NCI-H2081 (cell line): ENCODE data around the gene COPB1.
A peak's percentile ranks its signal among the peaks of the same experiment; 100 is the strongest.

Experiments
- DNase-seq, 2 experiments: peaks; one replicate each; lab custom pipeline; 2025; lab: John Stamatoyannopoulos, UW

Gene COPB1

GRCh38 chr11:14503023-14503422 lies 3.4 kb upstream of the COPB1 start:
- no peak for DNase-seq

- no peak for DNase-seq
Measured at GRCh38 chr11:14502039-14502438, 2.4 kb upstream of the COPB1 start.

DNA sequence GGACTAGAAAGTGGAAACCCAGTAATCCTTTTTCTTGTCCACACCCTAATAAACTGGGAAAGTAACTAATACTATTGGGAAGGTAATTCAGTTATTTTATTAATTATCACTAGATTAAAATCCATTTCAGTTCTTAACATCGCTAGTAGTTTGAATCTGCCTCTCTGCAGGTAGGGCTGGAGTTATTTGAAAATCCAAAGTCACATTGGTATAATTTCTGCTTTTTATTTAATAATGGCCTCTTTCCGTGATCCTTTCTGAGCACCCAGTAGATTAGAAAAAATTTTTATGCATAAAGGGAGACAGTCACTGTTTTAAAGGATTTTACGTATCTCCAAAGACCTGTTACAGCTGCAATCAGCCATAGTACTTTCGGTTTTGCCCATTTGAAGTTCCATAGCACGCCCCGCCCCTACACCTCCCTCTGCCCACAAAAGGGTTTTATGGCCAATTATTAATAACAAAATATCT lies 605 bp upstream of the COPB1 start:
- DNase-seq, result peak in 1 of 2 experiments; percentile 33

DNA sequence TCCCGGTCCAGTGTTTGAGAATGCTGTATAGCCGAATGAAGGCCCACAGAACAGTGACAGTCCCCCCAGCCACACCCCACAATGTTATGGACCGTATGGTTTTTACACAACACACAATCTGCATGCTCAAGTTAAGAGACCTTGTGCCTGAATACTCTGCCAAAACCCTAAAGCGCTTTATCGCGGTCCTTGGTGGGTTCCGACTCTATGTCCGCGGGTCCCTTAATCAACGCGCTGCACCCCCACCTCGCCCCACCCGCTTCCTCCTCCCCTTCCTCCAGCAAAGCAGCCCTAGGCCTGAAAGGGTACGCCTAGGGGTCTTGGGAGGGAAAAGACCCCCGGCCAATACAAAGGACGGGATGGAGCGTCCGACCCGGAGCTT lies 442 bp downstream of the COPB1 start:
- peak in 1 of 2 experiments; percentile 14 for DNase-seq

- no peak for DNase-seq
Measured at GRCh38 chr11:14480716-14481115, 18.9 kb downstream of the COPB1 start.

GRCh38 chr11:14471127-14471526 lies 28.5 kb downstream of the COPB1 start:
- no peak for DNase-seq

- no peak for DNase-seq
Measured at GRCh38 chr11:14463623-14464022, 36.0 kb downstream of the COPB1 start.

- no peak for DNase-seq
Measured at GRCh38 chr11:14460147-14460546, 39.5 kb downstream of the COPB1 start.

DNA sequence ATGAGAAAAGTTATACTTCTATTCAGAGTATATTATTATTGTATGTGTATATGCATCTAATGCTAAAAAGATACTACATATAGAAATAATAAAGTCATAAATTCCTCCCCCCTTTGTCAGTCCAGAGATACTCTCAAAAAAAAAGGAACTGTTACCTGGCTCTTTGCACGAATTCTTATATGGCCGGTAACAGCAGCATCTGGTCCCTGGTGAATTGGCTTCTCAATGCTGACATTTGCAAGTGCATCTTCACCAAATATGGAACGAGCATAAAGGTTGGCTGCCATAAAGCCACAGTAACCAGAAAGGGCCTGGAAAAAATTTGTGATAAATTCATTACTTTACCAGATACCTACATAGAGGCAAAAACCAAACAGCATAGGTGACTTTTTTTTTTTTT lies 41.2 kb downstream of the COPB1 start:
- DNase-seq, result no peak

DNA sequence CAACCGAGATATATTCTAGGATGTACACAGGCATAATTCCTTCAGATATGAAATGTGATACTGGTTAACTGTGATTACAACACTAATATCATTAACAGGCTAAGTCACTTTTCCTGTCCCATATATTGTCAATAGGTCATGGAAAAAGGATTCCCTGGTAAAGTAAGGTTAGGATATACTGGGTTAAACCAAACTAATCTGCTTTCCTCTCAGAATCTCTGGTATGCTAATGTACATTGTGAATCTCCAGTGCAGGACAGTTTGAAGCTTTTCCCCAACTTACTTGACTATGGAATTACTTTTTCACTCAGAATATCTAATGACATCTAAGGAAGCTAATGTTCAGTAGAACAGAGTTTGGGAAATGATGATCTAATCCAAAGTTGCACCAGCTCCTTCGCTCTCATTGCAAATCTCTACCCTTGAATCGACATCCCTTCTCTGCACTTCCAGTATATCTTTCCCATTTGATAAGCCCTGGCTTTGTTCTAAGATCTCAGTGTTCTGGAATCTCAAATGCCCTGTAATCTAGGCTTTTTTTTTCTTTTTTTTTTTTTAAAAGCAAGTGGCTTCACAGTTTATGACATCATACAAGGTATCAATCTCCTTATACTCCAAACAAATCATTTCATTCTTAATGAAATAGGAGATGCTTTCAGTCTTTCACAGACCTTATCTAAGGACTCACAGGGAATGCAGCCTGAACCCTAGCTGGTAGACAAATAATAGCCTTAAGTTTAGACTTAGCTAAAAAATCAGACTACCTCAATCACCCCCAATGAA lies 43.8 kb downstream of the COPB1 start:
- DNase-seq, result no peak

DNA sequence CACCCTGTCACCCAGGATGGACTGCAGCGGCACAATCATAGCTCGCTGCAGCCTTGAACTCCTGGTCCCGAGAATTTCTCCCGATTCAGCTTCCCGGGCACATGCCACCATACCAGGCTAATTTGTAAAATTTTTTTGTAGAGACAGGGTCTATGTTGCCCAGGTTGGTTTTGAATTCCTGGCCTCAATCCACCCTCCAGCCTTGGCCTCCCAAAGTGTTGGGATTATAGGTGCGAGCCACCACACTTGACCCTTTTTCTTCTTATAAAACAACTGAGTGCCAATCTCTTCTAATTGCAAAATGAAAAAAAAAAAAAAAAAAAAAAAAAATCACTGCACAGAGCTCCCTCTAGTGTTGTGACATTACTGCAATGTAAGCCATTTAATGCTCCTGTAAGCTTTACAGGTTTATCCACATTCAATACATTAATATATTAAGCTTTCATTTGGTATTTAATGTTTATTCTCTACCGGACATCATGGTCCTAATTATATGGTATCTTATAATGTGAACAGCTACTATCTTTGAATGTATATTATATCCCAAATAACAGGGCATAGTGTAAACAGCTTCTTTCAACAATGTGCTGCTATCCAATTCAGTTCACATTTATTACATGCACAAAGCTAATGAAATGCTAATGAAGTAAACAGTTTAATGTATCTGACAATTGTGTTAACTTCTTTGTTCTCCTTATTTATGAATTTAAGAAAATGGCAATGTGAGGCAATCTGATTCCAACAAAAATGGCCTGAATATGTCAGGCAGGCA lies 44.6 kb downstream of the COPB1 start:
- DNase-seq, result peak; percentile 2 to 7

DNA sequence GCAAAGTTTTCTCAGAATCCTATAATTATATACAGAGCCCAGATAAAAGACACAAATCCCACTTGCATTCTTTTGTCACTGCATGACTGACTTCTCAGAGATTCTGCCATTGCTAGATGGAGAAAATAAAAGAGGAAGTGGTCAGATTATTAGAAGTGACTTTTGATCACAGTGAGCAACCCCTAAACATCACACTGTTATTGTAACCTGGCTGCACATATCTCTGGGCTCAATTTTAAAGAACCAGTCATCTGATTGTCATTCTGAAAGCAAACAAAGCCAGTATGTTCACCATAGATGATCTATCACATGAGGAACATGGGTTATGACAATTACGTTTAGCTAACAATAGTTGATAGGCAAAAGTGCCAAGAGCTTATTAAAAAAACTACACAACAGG lies 47.8 kb downstream of the COPB1 start:
- DNase-seq, result no peak

GRCh38 chr11:14449302-14449714 lies 50.3 kb downstream of the COPB1 start:
- no peak for DNase-seq

GRCh38 chr11:14448240-14448639 lies 51.4 kb downstream of the COPB1 start:
- DNase-seq, result no peak

DNA sequence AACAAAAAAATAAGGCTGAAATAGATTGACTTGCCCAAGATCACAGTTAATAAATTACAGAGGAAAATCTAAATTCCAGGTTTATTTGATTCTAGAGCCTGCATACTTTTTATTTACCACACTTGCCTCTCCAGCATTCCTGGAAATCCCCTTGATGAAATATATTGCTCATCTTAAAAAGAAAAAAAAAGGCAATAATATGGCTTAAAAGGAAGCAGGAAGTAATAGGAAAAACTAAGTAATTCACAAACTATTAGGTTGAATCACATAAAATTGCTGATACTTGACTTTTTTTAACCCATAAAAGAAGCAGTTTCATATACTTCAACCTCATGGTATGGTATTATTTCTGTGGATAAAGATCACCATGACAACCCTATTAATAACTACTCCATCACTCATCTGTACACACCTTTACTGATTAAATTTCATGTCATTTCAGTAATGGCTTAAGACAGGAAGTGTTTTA lies 52.9 kb downstream of the COPB1 start:
- no peak for DNase-seq

GRCh38 chr11:14445542-14446530 lies 53.8 kb downstream of the COPB1 start:
- no peak for DNase-seq

DNA sequence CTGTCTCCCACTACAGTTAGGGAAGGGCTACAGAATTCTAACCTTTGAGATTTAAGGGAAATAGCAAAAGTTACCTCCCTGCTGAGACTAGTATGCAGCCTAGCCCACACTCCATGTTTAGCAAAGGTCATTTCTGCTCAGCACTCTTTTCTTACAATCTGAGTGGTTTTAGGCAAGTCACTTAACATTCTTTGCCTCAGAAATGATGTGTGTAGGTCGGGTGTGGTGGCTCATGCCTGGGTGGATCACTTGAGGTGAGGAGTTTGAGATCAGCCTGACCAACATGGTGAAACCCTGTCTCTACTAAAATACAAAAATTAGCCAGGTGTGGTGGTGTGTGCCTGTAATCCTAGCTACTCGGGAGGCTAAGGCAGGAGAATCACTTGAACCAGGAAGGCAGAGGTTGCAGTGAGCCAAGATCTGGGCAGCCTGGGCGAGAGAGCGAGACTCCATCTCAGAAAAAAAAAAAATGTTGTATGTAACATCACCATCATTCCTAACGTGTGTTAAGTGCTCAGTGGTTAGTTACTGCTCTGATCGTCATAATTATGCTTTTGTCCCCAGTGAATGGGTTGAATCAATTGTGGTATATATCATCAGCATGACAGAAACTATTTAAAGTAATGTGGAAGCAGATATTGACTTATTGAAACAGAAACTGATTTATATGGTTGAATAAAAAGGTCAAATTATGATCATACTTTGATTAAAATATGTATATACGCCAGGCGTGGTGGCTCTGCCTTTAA lies 55.0 kb downstream of the COPB1 start:
- DNase-seq, result no peak

DNA sequence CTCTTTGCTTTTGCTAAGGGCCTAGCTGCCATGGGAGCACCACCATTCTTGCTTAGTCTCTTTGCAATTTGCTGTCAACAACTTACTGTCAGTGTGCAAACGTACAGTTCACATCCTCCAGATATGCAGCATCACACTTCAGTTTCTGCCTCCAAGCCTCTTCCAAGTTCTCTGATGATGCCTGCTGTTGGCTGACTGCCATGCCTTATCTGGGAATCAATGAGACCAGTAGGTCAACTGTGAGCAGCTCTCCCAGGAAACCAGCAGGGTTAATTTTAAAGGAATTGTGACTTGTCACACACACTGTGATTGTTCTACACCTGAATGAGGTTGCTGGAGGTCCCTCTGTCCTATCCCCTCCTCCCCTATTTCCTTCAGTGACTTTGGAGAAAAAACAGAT lies 56.0 kb downstream of the COPB1 start:
- no peak for DNase-seq

GRCh38 chr11:14435717-14436512 lies 63.7 kb downstream of the COPB1 start:
- no peak for DNase-seq

DNA sequence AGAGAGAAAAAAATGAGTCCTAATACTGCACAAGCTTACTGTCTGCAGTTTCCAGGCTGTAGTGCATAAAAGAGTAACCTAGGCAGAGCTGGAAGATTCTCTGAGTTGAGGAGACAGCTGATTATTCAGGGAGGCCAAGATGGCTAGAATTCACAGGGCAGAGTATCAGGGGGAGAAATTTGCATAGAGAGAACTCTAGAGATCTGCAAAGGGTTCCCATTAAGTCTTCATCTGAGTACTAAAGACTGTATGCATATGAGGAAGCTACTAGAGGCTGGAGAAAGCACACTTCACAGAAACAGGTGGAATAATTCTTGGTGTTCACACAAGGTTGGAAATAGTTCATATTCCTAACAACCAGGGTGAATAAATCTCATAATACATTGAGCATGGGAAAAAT lies 74.0 kb downstream of the COPB1 start:
- no peak for DNase-seq
